G401.6 (cell line): ENCODE data around the gene BTRC.
A peak's percentile ranks its signal among the peaks of the same experiment; 100 is the strongest.

Source experiments
- FAIRE-seq: peaks from 2 replicates; lab custom pipeline; 2012; peaks lifted over from hg19 to GRCh38; lab: Jason Lieb, UNC

BTRC gene

DNA sequence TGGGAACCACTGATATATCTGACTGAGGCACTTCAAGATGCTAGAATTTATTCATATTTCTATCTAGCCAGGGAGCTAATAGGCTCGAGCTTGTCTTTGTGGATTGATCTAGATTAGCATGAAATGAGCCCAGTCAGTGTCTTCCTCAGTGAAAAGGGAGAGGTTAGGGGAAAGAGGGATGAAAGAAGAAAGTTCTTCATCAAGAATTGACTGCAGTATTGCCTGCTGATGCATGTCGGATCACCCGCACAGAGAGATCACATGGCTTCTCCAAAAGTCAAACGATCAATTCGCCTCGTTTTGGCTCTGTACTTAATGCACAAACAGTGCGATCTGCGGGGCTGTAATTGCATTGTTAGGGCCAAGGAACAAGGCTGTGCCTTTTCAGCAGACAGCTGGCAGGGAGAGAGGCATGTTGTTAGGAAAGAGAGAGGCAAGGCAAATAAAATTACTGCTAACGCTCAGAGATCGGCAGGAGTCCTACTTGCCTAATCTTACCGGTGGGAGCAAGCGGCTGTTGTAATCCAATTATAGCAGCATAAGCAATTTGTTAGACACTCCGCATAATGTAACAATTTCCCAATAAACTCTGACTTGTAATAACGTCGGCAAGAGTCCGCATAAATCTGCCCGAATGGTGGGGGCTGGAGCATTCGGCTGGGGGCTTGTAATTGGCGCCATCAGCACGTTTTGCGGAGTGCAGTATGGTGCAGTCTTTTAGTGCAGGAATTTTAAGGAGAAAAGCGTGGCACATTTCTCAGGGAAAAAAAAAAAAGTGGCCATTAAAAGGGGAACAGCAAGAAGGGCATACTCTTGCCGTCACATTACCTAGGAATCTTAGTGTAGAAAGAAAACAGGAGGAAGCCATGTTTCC is 132.0 kb downstream of the BTRC start:
- FAIRE-seq = peak; percentile 91

DNA sequence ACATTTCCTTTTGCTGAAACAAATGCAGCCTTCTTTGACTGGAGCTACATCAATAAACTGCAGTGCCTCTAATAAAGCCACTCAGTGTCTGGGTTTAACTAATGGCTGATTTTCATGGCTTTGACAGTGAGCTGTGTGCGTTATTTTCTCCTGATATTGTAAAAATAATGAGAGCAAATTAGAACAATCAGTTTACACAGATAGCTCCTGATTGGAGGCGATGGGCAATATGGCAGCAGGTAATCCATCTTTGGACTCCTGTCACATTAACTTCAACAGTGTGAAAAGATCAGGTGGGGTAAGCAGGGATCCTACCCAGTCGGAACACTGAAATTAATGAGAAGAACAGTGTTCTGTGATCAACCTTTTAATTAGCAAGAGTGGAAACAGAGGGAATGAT is 133.4 kb downstream of the BTRC start:
- no peak for FAIRE-seq

DNA sequence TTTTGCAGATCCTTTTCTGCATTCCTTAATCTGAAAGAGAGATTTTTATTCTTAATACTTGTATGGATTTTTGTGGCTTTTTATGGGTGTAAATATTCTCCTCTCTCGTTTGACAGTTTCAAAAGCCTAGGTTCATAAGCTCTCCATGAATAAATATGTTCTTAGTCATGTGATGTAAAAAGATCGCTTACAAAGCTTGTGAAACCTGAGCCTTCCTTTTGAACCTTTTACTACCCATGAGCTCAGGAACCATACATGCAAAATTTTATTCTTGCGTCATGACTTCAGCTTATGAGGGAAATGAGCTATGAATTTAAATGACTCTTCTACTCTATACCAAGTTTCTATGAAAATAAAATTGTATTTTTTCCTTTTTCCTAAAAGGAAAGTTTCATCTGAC is 135.4 kb downstream of the BTRC start:
- no peak for FAIRE-seq

DNA sequence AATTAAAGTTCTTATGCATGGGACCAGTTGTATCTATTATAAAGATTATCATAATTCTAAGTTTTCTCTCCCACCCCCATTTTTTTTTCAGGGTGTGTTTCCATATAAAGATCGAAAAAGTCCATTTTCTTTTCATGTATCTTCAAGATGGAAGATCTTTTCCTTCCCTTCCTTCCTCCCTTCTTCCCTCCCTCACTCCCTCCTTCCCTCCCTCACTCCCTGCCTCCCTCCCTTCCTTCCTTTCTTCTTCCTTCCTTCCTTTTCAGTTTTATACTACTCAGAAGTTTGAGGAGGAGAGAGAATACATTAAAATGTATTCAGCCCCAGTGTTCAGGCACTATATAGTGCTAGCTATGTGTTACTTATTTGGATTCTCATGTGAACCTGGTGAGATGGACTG is 136.1 kb downstream of the BTRC start:
- no peak for FAIRE-seq

DNA sequence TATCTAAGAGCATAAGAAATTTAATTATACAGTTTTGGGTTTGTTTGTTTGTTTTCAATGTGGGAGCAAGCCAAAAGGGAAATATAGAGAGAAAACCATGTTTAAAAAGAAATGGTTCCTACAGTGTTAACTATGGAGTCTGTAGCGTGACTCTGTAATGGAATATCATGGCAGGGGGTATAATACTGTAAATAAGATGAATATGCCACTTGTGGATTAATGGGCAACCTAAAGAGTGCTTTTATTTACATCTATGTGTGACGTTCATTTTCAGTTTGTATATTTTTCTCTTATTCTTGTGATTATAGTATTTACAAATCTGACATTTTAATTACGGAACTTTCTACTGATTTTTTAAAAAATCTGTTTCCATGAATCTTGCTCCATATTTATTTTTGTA is 138.2 kb downstream of the BTRC start:
- peak; percentile 28 for FAIRE-seq

DNA sequence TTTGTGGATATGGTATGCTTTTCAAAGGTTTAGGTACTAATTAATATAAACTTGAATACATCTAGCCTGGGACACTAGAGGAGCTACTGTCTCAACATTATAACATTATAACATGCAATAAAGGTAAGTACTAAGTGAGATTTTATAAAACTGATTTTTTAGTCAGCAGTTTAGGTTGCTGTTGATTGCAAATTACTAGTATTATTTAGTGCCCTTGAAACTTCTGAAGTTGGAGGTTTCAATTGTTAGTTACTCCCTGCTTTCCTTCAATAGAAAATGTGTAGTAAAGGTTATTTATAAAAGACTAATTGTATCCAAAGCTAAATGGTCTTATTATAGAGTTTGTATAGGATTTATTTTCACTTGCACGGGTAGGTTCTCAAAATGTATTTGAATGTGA is 138.8 kb downstream of the BTRC start:
- peak; percentile 63 for FAIRE-seq

DNA sequence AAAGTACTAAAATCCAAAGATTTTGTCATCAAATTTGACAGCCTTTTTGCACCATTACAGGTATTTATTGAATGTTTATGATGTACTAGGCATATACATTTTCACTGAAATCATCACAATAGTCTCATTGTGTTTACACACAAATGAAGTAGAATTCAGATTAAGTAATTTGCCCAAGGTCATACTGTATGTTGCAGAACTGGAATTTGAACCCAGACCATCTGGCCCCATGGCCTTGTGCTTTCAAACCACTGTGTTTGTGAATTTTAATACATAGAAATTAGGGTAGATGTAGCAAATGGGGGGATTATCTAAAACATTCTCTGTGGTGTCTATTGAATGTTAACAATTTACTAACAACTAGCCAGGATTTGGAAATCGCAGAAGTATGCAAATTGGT is 139.3 kb downstream of the BTRC start:
- no peak for FAIRE-seq

DNA sequence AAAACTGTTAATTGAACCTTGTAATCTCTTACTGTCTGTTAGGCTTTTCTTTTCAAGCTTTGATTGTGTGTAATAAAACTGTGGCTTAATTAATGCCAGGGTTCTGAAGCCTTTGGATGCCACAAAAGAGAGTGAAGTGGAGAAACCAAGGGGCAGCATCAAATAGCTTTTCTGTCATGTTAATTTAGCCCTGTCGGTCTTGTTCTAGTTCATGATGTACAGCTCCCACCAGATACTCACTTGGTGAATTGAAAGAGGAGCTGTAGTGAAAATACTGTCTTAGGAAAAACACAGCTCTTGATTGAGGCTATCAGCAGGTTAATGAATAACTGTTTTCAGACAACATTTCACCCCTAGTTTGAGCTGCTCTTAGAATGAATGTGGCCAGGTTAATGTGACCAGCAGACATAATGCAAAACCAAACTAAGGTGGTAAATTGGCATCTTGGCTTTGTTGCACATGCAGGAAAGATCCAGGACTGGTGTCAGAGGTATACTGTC is 139.9 kb downstream of the BTRC start:
- FAIRE-seq = no peak

DNA sequence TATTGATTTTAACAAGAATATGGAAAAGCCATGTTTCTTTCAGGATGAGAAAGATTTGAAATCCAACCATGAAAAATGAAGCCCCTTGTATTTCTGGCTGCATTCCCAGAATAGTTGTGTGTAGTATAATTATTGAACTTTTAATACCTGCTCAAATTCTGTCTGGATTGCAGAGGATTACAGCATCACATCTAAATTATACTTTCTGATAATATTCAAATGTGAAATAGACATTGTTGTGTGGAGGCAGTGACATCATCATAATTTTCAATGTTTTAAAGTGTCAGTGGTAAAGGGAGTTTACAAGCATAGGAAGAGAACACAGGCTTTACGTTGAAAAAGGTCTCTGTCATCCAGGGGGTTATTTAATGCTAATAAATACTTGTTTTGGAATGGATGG is 140.7 kb downstream of the BTRC start:
- no peak for FAIRE-seq

DNA sequence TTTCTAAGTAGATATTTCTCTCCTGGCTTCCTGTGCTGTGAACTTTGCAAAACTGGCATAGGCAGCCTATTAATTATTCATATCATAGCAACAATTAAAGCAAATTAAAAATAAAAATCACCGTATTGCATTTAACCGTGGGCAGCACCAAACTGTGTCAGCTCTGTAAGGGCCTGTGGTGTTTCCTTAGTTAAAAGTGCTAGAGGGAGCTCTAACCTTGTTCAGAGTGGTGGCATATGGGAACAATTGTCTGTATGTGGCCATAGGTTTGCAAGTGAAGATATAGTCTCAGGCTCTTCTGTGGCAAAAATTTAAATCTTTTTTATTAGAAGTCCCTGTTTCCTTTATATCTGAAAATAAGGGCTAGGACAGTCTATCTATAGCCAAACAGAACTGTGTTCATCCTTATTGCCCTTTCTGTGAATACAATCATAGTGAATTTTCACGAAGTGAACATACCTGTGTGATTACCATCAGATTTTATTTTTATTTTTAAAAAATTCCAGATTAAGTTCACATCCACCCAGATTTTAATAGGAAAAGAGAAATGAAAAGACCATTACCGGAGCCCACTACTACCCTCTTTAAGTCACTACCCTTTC is 141.5 kb downstream of the BTRC start:
- FAIRE-seq = peak; percentile 97

DNA sequence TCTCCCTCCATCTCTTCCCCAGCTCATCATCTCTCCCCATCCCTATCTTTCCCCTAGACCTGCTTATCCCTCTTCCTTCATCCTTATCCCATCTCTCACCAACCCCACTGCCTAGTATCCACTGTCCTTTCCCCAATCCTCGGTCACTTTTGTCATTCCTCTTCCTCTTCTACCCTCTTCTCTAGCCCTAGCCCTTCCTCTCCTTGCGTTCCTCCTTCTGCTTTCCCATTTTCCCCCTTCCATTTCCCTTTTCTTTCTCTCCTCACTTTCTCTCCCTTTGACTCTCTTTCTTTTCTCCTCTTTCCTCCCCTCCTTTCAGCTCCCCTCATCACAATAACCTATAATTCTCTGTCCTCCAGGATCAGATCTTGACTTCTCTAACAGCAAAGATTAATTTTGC is 150.5 kb downstream of the BTRC start:
- FAIRE-seq = no peak

DNA sequence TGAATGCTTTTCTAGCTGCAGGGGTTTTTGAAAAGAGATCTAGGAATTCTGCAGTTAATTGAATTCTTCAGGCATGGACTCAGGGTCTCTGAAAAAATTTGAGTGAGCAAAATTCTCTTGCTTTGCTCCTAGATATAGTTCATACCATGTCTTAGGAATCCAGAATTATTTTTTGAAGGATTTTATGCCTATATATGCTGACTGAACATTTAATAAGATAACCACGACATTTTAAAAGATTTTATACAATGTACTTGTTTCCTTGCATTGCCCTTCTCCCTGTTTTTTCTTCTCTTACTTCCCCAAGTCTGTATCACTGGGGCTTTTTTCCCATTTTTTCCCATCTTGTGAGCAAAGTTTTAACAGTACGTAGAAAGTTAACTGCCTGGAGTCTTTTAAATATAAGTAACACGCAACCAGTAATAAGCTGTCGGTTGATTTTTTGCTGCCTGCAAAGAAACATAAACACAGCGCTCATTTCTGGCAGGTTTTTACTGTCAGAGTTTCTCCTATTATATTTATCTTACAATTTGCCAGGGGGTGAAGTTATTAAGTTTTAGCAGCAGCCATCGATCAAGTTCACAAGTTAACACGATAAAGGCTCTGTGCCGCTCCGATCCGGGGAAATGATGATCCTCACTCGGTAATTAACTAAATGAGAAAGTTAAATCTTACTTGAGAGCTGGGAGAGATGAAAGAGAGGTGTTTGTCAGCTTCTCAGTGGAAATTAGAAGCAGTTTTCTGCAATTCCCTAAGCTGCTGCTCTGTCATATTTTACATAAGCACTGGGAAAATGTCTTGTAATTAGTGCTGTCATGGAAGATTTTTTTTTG is 153.1 kb downstream of the BTRC start:
- peak; percentile 73 for FAIRE-seq

DNA sequence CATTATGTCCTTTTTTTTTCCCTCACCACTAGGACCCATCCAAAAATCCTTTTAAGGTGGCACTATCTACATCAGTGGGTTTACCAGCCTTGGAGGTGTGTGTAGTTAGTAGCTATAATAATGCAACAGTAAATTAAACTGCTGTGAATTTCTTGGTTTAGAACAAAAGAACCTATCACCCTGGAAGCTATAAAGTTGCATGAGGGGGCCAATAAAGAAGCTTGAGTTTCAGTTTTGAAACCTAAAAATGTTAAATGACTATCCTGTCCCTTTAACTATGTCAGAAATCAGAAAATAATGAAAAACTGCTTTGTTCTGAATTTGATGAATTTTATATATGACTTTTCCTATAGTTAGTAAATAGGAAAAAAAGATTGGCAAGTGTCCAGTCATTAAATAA is 153.9 kb downstream of the BTRC start:
- peak; percentile 72 for FAIRE-seq

DNA sequence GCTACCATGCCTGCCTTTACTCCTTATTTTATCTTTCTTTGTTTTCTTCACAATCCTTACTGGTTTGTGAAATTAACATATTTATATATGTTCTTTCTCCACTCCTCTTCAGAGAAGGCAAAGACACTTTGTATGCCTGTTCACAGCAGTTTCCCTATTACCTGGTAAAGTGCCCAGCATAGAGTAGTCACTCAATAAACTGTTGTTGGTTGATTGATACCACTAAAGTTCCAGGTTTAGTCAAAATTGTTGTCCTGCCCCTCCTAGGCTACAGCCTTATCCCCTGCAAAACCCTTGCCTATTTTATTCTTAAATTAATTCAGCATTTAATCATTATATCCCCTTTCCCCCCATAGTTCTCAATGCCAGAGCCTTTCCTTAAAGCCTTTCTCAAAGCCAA is 158.0 kb downstream of the BTRC start:
- no peak for FAIRE-seq

DNA sequence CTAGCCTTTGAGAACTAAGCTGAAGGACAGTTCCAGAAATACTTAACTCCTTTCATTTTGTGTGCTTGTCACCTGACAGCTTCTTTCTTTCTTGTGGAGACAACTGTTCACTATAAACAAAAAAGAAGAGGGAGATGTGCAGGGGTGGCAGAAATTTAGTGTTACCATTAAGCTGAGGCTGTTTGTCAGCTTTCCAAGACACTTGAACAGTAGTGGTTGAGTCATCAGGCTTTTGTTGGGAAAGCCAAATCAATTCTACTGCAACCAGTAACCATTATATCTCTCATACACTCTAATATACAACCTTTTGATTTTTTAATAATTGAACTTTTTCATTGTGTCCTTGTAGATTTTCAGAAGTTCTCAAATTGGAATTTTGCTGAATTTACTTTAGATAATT is 158.8 kb downstream of the BTRC start:
- no peak for FAIRE-seq

DNA sequence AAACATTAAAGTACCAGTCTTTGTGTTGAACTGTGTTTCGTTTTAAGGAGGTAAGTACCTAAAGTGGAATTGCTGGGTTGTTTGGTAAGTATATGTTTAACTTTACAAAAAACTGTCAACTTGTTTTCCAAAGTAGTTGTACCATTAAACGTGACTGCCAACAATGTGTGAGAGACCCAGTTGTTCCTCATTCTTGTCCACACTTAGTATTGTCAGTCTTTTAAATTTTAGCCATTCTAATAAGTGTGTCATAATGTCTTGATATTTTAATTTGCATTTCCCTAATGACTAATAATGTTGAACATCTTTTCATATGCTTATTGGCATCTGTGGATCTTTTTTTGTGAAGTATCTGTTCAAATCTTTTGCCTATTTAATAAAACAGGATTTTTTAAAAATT is 159.8 kb downstream of the BTRC start:
- FAIRE-seq = peak; percentile 3

DNA sequence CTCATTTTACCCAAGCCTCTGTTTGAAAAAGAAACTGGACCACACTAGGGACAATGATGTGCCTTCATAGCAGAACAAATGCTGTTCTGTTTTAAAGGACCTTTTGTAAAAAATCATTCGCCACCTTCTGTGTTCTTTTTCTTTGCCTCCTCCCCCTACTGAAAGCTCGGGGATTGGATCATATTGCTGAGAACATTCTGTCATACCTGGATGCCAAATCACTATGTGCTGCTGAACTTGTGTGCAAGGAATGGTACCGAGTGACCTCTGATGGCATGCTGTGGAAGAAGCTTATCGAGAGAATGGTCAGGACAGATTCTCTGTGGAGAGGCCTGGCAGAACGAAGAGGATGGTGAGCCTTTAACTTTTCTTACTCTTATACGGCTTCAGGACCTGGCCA is 171.9 kb downstream of the BTRC start:
- FAIRE-seq = no peak

DNA sequence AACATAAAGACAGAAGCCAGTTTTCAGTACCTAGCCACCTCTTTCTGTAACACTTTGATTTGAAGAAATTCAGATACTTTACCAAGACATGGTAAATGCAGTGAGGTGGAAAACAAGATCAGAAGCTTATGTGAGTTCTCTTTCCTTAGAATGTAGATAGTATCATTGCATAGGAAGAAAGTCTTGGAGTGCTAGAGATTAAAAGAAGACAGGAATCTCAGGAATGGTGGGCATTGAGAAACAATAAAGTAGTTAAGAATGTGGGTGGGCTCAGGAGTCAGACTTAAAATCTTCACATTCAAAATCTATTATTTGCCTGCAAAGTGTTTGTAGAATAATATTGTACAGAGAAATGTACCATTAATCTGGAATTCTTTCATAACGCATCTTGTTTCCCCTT is 175.2 kb downstream of the BTRC start:
- FAIRE-seq = no peak

DNA sequence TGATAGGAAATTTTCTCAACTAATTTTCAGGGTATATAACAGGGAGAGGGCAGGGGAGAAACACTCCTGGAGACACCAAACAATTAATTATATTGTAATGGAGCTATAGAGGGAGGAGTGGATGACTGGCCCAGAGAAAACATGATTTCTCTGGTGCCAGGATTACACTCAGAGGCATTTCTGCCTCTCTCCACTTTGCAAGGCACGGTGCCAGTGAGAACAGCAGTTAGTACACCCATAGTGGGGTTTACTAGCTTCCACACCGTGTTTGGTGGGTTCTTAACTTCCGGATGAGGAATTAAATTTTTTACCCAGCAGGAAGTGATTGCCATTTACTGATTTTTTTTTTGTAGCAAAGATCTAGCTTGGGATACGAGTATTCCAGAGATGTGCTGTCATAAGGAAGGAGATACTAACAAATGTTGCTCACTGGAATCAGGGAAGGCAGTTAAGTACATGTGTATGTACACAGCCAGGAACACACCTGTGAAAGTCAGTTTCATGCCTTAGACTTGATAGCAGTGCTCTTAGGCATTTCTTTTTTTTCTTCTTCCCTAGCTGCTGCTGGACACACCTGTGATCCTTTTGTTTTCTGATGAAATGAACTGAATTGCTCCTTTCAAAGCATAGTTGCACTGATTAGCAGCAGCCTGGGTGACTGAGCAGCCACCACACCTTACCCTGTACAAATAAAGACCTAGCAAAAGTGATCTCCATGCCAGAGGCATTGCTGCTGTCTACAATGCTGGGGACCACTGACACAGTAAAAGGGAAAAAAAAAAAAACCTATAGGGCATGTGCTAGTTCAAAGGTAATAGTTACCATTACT is 176.0 kb downstream of the BTRC start:
- FAIRE-seq = no peak

DNA sequence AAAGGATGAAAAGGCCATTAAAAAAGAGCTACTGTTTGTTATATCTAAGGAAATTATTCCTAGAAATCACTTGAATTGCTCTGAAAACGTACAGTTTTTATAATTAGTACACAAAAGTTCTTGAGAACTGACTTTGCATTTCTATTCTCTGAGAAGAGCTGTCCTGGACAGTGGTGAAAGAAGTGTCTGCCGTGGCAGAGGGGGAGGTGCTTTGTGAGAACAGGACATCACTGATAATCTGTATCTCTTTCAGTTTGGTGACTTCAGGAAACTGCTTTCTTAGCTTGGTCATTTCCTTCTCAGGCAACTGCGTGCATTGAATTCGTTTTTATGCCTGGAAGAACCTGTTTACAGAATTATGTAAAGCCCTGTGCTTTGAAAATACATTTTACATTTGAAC is 182.0 kb downstream of the BTRC start:
- FAIRE-seq = no peak

DNA sequence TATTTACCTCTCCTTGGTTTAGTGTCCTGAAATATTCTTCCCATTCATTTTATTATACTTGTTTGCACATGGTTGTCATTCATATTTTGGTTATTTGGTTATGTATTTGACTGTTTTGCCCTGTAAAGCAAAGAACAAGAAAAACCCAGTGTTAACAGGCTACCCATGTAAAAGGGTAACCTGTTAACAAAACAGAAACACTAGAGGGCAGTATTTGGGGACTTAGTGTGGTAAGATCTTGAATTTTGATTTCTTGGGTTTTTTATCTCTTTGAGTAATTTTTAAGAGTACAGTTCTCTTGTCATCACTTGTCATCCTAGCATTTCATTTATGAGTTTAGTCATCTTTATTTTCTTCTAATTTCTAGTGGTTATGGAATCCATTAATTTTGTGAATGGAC is 182.8 kb downstream of the BTRC start:
- FAIRE-seq = peak; percentile 96

DNA sequence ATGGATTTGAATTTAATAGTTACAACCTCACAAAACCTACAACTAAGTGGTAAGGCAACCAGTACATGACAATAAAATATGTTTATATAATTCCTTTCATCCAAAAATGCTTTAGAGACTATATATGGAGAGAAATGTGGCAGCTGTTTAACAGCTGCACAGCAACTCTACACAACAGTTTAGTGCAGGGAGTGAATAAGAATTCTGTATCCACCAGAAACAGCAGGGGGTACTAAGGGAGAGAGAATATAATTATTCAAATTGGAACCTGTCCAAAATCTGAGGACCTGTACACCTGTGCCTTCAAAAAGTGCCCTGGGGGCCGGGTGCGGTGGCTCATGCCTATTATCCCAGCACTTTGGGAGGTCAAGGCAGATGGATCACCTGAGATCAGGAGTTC is 184.5 kb downstream of the BTRC start:
- FAIRE-seq = no peak
